HPDE6-E6E7 (cell line): ENCODE results near the gene SLC49A4.
"Not testable (repeated sequence)": the region's sequence is repeated elsewhere in the genome, so short reads cannot be mapped to it uniquely, and the experiment has no call there.

Experiments used
- DNase-seq: peaks from one replicate; pipeline ENCODE4 v3.0.0; 2011; ENCODE audit warnings: missing footprints; ENCODE audit errors: extremely low spot score

The SLC49A4 gene, protein sequence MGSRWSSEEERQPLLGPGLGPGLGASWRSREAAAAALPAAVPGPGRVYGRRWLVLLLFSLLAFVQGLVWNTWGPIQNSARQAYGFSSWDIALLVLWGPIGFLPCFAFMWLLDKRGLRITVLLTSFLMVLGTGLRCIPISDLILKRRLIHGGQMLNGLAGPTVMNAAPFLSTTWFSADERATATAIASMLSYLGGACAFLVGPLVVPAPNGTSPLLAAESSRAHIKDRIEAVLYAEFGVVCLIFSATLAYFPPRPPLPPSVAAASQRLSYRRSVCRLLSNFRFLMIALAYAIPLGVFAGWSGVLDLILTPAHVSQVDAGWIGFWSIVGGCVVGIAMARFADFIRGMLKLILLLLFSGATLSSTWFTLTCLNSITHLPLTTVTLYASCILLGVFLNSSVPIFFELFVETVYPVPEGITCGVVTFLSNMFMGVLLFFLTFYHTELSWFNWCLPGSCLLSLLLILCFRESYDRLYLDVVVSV

DNA sequence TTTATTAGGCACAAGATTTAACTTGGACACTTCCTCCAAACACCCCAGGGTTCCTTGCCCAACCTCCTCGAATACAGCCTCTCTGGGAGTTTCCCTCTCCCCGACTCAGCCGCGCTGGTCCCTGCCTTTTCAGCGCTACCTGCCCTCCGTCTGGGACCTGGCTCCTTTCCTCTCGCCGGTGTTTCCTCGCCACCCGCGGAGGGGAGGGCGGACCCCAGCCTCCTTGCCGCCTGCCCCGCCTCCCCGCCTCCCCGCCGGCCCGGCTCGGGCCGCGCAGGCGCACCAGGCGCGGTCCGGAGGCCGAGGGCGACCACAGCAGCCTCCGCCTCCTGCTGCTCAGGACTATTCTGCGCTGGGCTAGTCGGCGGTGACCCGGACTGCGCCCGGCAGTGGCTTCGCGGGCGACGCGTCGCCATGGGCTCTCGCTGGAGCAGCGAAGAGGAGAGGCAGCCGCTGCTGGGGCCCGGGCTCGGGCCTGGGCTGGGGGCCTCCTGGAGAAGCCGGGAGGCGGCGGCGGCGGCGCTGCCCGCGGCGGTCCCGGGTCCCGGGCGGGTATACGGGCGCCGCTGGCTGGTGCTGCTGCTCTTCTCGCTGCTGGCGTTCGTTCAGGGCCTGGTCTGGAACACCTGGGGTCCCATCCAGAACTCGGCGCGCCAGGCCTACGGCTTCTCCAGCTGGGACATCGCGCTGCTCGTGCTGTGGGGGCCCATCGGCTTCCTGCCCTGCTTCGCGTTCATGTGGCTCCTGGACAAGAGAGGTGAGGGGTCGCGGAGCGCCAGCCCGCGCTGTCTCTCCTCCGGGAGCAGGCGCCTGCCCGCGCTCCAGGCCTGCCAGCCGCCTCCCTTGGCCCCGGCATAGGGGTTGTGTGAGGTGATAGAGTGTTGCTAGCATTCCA is at the start of gene SLC49A4:
Gene SLC49A4, plus strand, starts transcription at position 291 of the 895 bp plus-strand sequence. Its CDS starts 124 bp downstream, at position 415.
- DNase-seq: peak; percentile 84

DNA sequence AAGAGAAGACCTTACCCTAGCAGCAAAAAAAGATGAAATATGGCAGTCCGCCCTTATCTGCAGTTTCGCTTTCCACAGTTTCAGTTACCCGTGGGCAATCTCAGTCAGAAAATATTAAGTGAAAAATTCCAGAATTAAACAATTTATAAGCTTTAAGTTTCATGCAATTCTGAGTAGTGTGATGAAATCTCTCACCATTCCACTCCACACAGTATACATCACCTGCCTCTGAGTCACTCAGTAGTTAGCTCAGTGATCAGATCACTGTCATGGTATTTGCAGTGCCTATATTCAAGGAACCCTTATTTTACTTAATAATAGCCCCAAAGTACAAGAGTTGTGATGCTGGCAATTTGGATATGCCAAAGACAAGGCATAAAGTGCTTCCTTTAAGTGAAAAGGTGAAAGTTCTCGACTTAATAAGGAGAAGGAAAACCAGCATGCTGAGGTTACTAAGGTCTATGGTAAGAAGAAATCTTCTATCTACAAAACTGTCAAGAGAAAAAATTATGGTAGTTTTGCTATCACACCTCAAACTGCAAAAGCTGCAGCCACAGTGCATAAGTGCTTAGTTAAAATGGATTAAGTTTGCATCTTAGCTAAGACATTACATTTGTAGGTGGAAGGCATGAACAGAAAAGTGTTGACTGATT is 49.4 kb upstream of the SLC49A4 start:
- peak; percentile 38 for DNase-seq

DNA sequence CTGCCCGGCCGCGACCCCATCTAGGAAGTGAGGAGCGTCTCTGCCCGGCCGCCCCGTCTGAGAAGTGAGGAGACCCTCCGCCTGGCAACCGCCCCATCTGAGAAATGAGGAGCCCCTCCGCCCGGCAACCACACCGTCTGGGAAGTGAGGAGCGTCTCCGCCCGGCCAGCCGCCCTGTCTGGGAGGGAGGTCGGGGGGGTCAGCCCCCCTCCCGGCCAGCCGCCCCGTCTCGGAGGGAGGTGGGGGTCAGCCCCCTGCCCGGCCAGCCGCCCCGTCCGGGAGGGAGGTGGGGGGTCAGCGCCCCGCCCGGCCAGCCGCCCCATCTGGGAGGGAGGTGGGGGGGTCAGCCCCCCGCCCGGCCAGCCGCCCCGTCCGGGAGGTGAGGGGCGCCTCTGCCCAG is 47.6 kb upstream of the SLC49A4 start:
- DNase-seq: not testable (repeated sequence)

DNA sequence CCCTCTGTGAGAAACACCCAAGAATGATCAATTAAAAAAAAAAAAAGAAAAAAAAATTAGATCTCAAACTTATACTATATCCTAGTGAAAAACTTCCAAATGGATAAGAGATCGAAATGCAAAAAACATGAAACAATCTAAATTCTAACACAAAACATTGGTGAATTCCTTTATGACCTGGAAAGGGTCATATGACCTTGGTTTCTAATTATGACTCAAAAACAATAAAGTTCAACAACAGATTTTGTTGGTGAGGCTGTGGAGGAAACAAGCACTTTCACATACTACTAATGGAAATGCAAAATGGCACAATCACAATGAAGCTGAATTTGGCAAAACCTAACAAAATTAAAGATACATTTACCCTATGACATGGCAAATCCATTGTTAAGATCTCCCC is 46.5 kb upstream of the SLC49A4 start:
- DNase-seq: no peak

DNA sequence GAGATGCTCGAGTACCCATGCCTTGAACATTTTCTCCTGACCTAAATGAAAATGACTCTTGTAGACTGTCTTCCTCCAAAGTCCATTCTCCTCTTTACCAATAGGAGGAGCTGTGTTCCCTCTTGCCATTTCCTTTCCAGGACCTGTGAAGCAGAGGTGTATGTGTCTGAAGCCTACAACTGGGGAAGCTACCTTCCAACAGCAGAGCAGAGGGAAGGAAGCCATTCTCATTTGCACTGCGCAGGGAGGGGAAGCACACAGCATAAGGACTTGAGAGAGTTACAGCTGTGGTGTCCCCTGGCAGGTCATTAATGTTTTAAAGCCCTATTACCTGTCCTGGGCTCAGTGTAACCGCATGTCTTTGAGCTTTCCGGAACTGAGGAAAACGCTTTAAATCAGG is 39.9 kb upstream of the SLC49A4 start:
- DNase-seq: peak; percentile 49

DNA sequence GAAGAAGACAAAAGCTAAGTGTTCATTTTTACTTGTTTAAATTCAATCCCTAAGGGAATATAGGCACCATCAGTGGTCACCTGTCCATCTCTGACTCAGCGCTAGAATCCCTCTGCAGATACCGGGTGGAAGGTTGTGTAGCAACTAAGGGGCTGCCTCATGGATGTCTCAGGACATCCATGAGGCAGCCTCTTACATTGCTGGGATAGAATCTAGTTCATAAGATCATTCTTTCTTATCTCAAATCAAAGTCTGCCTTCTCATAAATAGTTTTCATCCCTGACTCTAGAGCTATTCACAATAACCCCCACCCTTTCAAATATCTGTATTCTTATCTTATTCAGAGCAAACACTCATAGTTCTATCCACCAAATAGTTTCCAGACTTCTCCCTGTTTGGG is 39.4 kb upstream of the SLC49A4 start:
- no peak for DNase-seq

DNA sequence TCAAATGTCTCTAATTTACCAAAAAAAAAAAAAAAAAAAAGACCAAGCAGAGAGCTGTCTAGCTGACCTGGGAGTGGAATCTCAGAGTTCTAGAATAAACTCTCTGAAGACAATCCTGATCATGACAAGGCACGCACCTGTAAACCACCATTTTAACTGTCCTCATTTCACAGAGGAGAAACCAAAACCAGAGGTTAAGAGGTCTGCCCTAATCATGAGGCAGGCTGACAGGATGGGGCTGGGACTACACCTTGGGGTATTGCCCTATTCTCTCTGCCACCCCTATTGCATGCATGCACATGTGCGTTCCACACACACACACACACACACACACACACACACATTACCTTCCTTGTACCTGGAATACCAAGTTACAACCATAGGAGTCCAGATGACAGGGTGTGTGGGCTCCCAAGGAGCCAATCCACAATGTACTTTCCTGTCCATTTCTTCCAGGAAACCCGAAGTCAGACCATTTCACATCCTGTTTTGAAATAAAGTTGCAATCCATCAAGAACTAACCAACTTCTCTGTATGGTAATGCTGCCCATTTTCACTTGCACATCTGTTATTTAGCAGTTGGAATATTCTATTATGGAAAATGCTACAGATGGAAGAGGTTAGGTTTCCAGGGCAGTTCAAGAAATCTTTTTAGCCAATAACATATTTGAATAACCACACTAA is 35.9 kb upstream of the SLC49A4 start:
- no peak for DNase-seq

DNA sequence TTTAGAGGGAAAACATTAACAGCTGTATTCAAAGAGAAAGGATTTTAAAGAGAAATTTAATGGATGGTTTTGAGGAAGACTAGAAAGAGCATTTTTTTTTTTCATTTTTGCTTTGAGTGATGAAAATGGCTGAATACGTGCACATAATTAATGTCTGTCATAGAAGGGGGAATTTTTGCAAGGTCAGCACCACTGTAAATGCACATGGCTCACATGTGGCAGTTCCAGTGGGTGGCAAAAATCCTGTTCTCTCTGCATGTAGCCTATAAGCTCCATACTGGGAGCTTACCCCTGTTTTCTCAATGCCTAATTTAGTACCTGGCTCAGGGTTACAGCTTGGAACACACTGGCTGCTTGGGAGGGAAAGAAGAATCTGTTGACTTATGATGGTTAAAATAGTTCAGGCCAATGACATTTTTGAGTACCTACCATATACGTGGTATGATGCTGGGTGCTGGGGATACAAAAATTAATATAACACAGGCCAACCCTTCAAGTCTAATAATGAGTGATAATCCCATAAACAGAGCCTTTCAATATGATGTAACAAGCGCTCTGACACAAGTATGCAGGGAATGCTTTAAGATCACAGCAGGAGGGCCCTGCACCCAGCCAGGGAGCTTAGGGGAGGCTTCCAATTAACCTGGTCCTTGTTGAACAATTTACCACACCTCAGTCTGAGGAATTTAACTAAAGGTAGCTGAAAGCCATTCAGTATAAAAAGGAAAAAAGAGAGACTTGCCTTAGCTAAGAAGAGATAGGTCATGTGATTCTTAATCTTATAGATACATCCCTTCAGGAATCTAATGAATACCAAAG is 34.2 kb upstream of the SLC49A4 start:
- no peak for DNase-seq

DNA sequence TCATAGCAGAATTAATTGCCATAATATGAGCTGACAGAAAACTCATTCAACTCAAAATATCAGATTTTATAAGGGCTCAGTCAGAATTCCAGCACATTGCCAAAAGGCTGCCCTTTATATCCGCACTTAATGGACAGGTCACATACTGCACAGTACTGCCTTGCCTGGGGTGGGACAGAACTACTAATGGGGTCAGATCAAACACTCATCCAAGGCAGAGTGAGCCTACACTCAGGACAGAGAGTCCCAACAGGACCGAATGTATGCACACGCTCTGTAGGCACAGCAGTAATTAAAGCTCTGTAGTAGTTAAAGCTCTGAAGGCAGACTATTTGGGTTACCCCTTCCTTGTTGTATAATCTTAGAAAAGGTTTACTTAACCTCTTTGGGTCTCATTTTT is 28.4 kb upstream of the SLC49A4 start:
- no peak for DNase-seq

DNA sequence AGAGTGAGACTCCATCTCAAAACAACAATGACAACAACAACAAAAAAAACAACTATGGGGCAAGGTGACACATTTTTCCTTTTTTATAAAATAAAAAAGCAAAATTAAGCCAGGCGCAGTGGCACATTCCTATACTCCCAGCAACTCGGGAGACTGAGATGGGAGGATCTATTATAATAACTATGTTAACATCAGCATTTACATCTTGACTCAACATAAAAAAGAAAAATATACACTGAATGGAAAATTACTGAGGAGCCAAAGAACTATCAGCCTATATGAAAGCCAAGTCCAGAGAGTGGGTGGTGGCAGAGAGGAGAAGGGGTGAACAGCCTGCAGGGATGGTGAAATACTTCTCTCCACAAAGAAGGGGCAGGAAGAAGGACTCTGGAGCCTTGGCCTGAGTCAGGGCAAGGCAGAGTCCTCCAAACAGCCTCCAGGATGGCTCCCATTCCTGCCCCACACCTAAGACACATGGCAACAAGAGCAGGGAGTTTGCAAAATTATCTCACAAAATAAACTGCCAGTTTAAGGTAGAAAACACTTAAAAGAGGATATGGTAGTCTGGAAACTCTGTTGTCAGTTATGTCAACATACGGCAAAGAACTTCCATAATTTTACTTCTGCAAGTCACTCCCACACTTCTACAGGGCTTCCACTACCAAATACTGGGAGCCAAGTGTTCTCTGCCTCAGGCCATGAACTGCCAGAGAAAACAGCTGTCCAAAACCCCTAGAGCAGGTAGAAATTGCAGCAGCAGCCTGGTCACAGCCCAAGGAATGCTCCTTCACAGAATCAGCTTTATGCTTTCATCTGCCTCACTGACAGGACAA is 27.1 kb upstream of the SLC49A4 start:
- no peak for DNase-seq

DNA sequence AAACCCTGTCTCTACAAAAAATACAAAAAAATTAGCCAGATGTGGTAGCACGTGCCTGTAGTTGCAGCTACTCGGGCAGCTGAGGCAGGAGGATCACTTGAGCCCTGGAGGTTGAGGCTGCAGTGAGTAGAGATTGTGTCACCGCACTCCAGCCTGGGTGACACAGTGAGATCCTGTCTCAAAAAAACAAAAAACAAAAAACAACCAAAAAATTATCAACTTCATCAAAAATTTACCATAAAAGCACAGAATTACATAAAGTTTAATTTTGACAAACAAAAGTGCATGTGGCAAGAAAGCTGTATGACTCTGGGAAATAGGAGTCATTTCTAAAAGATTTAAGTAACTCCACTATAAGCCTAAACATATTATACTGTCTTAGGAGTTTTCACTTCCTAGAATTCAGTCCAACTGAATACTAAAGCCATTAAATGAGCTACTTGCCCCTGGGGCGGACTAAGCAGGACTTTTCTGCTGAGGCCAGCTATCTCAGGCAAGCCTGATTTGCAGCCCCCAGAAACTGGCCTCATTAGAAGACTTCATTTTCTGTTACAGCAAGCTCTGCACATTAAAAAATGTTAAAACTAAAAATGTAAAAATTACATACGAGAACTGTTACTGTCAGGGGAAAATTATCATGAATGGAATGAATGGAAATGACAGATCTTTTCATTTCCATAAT is 24.2 kb upstream of the SLC49A4 start:
- no peak for DNase-seq

DNA sequence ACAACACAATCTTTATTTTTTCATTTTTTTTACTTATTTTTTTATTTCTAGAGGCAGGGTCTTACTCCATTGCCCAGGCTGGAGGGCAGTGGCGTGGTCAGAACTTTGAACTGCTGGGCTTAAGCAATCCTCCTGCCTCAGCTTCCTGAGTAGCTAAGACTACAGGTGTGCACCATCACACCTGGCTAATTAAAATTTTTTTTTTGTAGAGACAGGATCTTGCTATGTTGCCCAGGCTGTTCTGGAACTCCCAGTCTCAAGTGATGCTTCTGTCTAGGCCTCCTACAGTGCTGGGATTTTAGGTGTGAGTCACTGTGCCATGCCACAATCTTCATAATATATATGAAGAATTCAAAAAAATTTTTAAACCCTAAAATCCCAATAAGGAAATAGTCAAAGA is 22.0 kb upstream of the SLC49A4 start:
- no peak for DNase-seq

DNA sequence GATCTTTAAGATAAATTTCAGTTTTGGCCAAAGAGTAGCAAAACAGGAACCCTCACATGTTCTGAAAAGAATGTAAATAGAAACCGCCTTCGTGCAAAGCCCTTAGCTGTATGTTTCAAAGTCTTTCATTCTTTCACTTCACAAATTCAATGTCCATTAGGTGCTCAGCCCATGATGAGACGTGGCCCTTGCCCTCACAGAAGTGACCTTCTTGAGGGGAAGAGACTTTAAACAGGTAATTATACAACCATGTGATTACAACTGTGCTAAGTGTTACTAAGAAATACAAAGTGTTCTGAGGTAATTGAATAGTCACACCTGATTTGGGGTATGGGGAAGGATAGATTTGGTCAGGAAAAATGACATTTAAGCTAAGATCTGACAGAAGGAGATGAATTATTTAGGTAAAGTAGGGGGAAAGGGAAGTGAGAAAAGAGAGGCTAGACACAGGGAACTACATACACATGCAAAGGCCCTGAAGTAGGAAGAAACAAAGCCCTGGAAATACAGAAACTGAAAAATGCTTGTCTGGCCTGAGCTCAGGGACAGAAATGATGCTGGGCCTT is 20.8 kb upstream of the SLC49A4 start:
- no peak for DNase-seq

DNA sequence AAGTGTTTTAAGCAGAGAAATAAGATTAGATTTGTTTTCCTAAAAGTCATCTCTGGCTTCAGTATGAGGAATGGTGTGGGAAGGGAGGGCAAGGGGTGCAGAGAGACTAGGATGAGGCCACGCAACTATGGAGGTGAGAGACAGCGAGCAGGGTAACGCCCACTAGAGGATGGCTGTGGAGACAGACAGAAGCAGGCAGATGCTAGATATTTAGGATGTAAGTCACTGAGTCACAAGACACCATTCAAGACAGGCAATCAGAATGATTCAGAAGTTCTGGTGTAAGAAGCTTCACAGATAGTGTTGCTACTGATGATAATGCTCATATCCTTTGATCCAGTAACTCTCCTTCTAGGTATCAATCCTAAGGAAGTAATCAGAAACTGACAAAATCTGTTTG is 20.3 kb upstream of the SLC49A4 start:
- DNase-seq: no peak

DNA sequence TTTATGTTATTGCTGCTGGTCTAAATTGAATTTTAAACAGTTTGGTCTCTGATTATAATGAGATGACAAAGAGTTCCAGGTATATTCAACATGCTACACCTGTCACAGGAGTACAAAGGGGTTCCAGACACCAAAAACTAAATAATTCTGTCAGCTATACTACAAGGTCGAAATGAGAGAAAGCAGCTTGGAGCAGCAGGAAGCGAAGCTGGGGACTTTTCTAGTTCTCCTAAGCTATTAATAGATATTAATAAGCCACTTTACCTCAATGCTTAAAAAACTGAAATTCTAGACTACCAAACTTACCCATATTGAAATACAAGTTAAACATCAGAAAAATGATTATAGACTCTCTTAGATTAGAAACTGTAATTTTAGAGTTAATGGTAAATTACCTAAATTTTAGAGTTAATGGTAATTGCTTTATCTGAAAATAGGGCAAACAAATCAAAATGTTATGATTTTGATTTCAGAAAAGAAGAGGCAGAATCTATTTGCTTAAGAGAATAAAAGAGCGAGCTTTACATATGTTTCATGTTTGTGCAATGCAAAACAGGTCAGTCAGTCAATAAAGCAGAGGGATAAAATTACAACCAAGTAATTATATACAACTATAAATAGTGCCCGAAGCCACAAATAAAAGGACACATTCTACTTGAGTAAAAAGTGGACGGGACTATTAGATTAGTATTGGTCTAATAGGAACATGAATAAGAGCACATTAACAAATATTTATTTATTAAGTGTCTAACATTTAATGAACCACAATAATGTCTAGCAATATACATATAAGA is 18.0 kb upstream of the SLC49A4 start:
- no peak for DNase-seq

DNA sequence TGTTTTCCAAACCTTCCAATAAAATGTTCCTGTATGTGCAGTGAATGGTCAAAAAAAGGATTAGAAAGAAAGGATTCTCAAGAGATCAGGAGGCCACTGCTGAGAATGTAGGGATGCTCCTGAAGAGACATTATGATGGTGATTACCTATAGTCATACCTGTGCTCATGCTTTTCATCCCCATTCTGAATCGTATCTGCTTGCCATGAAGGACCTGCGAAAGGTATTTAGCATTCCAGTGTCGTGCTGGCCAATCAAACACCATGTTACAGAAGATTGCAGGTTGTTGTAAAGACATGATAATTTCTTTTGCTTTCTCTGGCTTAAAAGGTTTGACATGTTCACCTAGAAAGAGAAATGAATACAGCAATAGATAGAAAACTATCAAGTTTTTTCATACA is 17.3 kb upstream of the SLC49A4 start:
- no peak for DNase-seq

DNA sequence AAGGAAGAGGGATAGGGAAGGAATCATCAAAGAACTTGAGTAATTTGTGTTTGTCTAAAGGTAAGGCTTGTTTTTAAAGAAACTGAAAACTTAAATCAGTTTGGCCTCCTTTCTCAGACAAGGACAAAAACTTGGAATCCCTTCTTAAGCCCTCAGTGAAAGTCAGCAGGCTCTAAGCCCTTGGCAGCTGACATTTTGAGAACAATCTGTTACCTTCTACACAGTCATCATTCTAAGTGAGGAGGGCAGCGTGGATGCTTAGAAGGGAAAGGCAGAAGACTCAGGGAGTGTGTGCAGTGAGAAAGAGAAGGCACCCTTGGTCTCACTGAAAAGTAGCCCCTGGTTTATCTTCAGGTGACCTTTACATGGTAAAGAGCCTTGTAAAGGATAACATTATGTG is 12.1 kb upstream of the SLC49A4 start:
- no peak for DNase-seq

DNA sequence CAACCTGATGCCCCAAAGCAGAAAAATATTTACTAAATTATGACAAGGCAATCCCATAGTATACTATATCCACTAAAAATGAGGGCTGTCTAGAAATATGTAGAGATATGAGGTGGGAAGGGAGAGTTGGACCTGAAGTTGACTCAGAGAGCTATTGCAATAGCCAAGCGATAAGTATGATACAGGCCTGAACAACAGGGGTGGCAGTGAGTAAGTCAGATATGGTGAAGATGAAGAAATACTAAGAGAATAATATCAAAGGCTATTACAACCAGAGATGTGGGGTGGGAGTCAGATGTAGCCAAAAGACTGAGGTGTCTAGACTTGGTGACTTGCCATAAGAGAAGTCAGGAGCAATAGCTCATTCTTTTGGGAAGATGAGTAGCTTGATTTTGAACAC is 10.4 kb upstream of the SLC49A4 start:
- DNase-seq: peak; percentile 63
